ENCODE measurements around the gene ERCC4.
"Not testable (repeated sequence)": the region's sequence is repeated elsewhere in the genome, so short reads cannot be mapped to it uniquely, and the experiment has no call there.

Gene ERCC4

DNA sequence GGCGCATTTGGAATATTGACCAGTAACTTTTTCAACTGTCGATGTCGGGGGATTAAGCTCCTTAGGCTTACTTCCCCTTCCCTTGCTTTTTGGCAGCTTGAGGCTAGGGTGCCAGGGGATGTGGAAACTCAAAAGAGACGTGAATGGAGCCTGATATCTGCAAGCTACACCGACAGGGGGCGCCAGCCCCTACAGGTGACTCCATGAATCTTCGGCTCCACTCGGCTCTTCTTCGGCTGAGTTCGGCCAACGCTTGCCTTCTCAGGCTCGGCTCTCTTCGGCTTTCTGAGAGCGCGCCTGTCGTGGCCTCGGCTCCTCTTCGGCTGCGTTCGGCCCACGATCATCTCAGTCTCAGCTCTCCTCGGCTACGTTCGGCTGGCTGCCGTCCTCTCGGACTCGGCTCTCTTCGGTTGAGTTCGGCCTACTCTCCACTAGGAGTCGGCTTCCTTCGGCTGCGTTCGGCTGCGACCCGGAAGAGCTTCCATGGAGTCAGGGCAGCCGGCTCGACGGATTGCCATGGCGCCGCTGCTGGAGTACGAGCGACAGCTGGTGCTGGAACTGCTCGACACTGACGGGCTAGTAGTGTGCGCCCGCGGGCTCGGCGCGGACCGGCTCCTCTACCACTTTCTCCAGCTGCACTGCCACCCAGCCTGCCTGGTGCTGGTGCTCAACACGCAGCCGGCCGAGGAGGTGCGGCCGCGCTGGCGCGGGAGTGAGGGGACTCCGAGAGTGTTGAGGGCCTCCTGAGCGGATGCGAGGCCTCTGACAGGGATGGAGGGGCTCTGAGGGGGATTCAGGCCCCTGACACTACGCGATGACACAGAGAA lies at the start of gene ERCC4:
ERCC4 (plus strand) TSS at position 472 of the 827 bp plus-strand sequence; CDS start at position 484, 12 bp downstream.
- peak; percentile 97 to 98 for DNase-seq (ENCODE audit: low read depth in 2 of 2)

GRCh38 chr16:13873835-13874438 lies 46.0 kb upstream of the ERCC4 start:
- DNase-seq (ENCODE audit: low read depth in 2 of 2): no peak

DNA sequence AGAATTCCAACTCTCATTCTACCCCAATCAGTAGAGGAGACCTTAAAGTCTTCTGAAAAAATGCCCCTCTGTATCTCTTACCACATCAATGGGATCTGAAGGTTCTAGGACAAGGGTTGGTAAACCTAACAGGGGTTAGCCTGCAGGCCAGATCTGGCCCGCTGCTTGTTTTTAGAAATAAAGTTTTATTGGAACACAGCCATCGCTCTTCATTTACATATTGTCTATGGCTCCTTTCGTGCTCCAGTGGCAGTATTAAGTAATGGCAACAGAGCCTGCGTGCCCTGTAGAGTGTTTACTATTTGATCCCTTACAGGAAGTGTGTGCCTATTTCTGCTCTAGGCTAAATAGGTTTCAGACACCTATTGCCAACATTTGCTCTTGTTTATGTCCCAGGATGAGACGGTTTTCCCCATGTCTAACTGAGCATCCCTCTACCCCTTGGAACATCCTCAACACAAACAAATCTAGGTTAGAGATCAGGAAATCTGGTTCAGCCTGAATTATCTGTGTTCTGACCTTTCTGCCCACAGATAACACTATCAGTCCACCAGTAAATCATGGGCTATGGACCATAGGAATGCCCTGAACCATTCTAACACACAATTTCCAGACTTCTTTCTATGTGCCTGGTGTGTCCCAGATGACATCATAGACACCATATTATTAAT lies 44.2 kb upstream of the ERCC4 start:
- DNase-seq (ENCODE audit: low read depth in 2 of 2): no peak

GRCh38 chr16:13883276-13883675 lies 36.7 kb upstream of the ERCC4 start:
- DNase-seq (ENCODE audit: low read depth in 2 of 2): no peak

DNA sequence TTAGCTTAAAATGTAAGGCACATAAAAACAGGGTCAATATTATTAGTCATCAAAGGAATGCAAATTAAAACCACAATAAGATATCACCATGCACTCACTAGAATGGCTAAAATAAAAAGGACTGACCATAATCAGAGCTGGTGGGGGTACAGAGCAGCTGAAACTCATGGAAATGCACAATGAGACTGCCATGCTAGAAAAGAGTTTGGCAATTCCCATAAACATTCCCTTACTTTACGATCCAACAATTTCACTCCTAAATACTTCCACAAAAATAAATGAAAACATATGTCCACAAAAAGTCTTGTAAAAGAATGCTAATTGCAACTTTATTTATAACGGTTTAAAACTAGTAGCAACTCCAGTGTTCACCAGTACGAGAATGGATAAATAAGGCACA lies 36.1 kb upstream of the ERCC4 start:
- DNase-seq (ENCODE audit: low read depth in 2 of 2): no peak

GRCh38 chr16:13885700-13886099 lies 34.3 kb upstream of the ERCC4 start:
- DNase-seq (ENCODE audit: low read depth in 2 of 2): no peak

DNA sequence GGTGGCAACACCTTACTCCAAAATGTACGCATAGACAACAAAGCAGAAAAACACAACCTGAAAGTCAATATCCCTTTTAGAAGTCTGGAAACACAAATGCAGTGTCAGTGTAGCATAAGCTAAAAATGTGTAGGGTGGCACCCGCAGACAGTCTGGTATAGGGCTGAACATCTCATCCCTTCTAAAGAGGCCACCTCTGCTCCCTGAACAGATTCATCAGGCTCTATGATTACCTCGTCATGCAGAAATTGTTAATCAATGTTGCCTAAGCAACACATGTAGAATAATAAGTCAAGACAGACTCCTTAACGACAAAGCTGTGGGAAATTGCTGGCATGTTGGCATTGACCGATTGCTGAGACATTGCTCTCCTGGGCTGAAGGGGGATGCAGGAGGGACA lies 33.3 kb upstream of the ERCC4 start:
- DNase-seq (ENCODE audit: low read depth in 2 of 2): no peak

DNA sequence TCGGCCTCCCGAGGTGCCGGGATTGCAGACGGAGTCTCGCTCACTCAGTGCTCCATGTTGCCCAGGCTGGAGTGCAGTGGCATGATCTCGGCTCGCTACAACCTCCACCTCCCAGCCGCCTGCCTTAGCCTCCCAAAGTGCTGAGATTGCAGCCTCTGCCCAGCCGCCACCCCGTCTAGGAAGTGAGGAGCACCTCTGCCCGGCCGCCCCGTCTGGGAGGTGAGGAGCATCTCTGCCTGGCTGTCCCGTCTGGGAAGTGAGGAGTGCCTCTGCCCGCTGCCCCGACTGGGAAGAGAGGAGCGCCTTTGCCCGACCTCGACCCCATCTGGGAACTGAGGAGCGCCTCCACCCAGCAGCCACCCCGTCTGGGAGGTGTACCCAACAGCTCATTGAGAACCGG lies 30.6 kb upstream of the ERCC4 start:
- DNase-seq (ENCODE audit: low read depth in 2 of 2): not testable (repeated sequence)

- no peak for DNase-seq (ENCODE audit: low read depth in 2 of 2)
These were observed 27.7 kb upstream of the ERCC4 start for GRCh38 chr16:13892301-13892700.

- no peak for DNase-seq (ENCODE audit: low read depth in 2 of 2)
These were observed 24.4 kb upstream of the ERCC4 start for GRCh38 chr16:13895516-13895915.

DNA sequence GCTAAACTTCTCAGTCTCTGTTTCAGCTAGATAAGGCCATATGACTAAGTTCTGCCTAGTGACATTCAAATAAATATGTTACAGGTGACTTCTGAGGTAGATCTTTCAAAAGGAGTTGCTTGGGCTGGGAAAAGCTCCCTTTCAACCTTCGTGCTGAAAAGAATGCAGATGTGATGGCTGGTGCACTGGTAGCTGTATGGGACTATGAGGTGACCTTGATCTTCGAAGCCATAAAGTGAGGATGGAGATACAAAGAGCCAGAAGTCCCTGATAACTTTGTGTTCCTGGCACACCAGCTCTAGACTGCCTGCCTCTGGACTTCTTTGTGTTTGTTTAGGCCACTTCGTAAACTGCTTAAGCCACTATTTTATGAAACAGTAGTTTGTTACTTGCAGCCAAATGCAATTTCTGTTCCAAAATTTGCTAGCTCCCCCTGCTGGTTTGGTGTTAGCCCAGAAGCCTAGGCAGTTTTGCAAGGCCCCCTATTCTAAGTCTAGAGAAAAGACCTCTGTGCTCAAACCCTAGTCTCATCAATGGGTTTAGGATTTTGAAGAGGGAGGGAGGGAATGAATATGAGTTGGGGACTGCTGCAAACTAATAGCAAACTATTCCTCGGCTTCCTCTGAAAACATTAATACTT lies 23.3 kb upstream of the ERCC4 start:
- no peak for DNase-seq (ENCODE audit: low read depth in 2 of 2)

DNA sequence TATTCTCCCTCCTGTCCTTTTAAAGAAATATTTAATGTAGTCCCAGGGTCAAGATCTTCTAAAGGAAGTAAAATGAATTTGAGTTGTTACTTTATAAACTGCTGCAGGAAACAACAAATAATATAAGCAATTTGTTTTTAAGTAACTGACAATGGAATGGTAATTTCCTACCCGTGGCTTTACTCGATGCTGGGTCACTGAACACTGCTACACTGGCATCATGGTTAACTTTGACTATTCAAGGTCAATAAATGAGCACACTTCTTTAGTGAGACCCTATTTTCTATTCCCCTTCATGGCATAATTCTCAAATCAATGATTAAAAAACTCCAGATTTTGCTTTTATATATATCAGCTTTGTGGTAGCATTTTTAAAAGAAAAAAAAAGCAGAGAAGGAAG lies 22.1 kb upstream of the ERCC4 start:
- DNase-seq (ENCODE audit: low read depth in 2 of 2): no peak

- DNase-seq (ENCODE audit: low read depth in 2 of 2): no peak
These were observed 21.7 kb upstream of the ERCC4 start for GRCh38 chr16:13898233-13898632.

GRCh38 chr16:13902052-13902451 lies 17.9 kb upstream of the ERCC4 start:
- no peak for DNase-seq (ENCODE audit: low read depth in 2 of 2)

DNA sequence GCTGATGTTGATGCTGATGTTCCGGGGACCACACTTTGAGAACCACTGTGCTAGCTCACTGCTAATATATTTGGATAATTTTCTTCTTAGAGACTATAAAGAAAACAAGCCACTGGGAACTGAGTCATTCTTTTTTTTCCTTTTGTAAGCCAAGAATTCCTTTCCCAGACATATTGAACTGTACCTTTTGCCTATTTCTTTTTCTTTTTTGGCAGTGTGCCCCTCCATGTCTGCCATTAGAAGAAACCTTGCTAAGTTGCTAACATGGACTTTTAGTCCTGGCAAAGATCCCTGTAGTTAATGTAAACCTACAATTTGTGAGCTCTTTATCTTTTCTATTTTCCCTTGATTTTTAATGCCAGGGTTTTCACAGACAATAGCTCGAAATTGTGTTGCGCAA lies 17.3 kb upstream of the ERCC4 start:
- no peak for DNase-seq (ENCODE audit: low read depth in 2 of 2)

DNA sequence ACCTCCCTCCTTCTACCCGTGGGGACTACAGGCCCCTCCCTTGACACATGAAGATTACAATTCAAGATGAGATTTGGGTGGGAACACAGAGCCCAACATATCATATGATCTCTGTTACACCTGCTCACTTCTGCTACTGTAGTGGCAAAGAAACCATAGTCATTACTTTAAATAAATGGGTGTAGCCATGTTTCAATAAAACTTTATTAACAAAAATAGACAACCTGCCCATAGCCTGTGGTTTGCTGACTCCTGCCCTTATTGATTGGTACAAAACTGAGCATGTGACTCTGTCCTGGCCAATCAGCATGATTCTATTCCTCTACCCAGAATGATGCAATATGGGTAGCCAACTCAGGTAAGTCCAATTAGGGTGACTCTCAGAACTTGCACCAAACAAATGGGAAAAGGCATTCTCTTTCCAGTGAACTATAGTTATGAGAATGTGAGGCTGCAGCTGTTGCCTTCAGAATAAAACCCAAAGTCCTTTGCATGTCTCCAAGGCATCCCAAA lies 15.7 kb upstream of the ERCC4 start:
- DNase-seq (ENCODE audit: low read depth in 2 of 2): no peak

DNA sequence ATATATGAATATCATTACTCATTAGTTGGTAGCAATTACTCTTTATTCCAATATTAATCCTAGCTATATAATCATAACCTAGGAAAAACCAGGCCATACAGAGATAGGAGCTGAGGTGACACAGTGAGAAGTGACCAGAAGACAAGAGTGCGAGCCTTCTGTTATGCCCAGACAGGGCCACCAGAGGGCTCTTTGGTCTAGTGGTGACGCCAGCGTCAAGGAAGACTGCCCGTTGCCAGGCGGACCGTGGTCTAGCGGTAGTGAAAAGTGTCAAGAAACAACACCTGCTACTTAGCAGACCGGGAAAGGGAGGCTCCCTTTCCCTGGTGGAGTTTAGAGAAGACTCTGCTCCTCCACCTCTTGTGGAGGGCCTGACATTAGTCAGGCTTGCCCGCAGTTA lies 15.1 kb upstream of the ERCC4 start:
- not testable (repeated sequence) for DNase-seq (ENCODE audit: low read depth in 2 of 2)

GRCh38 chr16:13906168-13907089 lies 13.5 kb upstream of the ERCC4 start:
- DNase-seq (ENCODE audit: low read depth in 2 of 2): no peak

DNA sequence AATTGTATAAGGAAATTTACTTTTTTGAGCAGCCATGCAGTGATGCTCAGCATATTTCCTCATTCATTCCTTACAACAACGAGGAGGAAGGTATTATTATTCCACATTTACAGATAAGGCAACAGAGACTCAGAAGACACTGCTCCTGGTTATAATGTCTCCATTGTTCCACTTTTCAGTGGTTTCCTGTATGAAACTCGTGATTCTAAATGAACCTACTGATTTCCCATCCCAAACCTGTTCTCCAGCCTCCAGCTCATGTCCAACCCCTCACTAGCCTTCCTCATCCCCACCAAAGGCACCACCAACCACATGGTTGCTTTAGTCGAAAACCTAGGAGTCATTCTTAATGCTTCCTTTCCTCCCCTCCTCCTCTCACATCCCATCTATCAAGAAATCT lies 12.5 kb upstream of the ERCC4 start:
- no peak for DNase-seq (ENCODE audit: low read depth in 2 of 2)

DNA sequence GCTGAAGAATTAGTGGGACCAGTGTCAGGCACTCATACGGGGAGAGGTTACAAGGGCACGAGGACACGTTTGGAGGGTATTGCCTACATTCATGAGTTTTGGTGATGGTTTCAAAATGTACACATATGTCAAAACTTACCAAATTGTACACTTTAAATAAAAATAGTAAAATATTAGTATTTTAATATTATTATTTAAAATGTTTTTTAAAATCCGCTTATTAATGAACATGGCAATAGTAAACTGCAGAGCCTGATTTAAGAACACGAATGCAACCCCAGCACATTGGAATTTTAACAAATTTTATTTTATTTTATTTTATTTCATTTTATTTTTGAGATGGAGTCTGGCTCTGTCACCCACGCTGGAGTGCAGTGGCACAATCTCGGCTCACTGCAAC lies 10.9 kb upstream of the ERCC4 start:
- no peak for DNase-seq (ENCODE audit: low read depth in 2 of 2)

GRCh38 chr16:13909872-13910303 lies 10.1 kb upstream of the ERCC4 start:
- DNase-seq (ENCODE audit: low read depth in 2 of 2): no peak
